Fibroblast of lung (primary cell): ENCODE measurements around the gene LIN37. TPM values are rescaled to one million over a fixed set of nuclear protein-coding genes. Genes with fewer than 3 reads are reported as not detected.

Experiments
- DNase-seq, 2 donors: peaks; one replicate each; pipeline versions ENCODE4 v3.0.0 to v3.0.0-alpha.2; 2010; ENCODE audit warnings: low read depth in 2 of 2
- H2AFZ ChIP-seq: 2 replicates; pipeline ENCODE4 v1.5.1; 2012; ENCODE audit warnings: low read length, control low read depth, inconsistent platforms
- H3K27ac ChIP-seq: 2 replicates; pipeline ENCODE4 v1.5.1; 2011; ENCODE audit warnings: low read length, control low read depth; ENCODE audit not compliant: insufficient read depth
- H3K27me3 ChIP-seq: 2 replicates; pipeline ENCODE4 v1.5.1; 2011; ENCODE audit warnings: mild to moderate bottlenecking, low read length; ENCODE audit not compliant: control insufficient read depth, insufficient read depth
- H3K36me3 ChIP-seq: 2 replicates; pipeline ENCODE4 v1.5.1; 2011; ENCODE audit warnings: low read length; ENCODE audit not compliant: control insufficient read depth, insufficient read depth
- H3K4me1 ChIP-seq: 2 replicates; pipeline ENCODE4 v1.5.1; 2011; ENCODE audit warnings: low read length; ENCODE audit not compliant: control insufficient read depth, insufficient read depth; ENCODE audit errors: extremely low read depth
- H3K4me2 ChIP-seq: 2 replicates; pipeline ENCODE4 v1.5.1; 2011; ENCODE audit warnings: low read length, control low read depth; ENCODE audit not compliant: insufficient read depth; ENCODE audit errors: extremely low read depth
- H3K4me3 ChIP-seq, 4 experiments: fragments of 200-600 bp in 1 of 4; sonication (generic) in 1 of 4; replicated peaks in 1 of 4; 2 replicates each; pipeline ENCODE4 v1.5.1; 2011 to 2016; ENCODE audit warnings: low read length in 4 of 4, low read depth in 3 of 4, mild to moderate bottlenecking in 3 of 4, control low read depth in 2 of 4, inconsistent platforms in 1 of 4, mixed read lengths in 1 of 4; ENCODE audit not compliant: insufficient read depth in 1 of 4; ENCODE audit errors: control extremely low read depth in 1 of 4
- H3K79me2 ChIP-seq: 2 replicates; pipeline ENCODE4 v1.5.1; 2012; ENCODE audit warnings: mild to moderate bottlenecking, low read length, inconsistent platforms; ENCODE audit not compliant: control insufficient read depth, insufficient read depth
- H3K9ac ChIP-seq: 2 replicates; pipeline ENCODE4 v1.5.1; 2011; ENCODE audit warnings: mild to moderate bottlenecking, low read length, control low read depth; ENCODE audit not compliant: insufficient read depth
- H3K9me3 ChIP-seq: 2 replicates; pipeline ENCODE4 v1.5.1; 2012; ENCODE audit warnings: low read depth, low read length; ENCODE audit not compliant: control insufficient read depth, insufficient read depth
- H4K20me1 ChIP-seq: 2 replicates; pipeline ENCODE4 v1.5.1; 2011; ENCODE audit warnings: low read length; ENCODE audit not compliant: control insufficient read depth, insufficient read depth; ENCODE audit errors: extremely low read depth
- EZH2 ChIP-seq: IDR thresholded peaks from 2 replicates; pipeline ENCODE4 v1.5.1; 2012; ENCODE audit warnings: low read length, control low read depth, mild to moderate bottlenecking; ENCODE audit errors: missing control alignments
- polyA plus RNA-seq, 2 donors: library from polyadenylated mRNA; depleted of rRNA in 1 of 2; stranded (reverse) in 1 of 2; unstranded in 1 of 2; fragments of >200 nt; gene quantifications; 2 replicates each; pipeline ENCODE4 v1.2.1, GENCODE V29; 2011 to 2012; ENCODE audit warnings: missing spikeins in 1 of 2
- total RNA-seq: library from RNA; depleted of rRNA; stranded (reverse); fragments of >200 nt; gene quantifications from 2 replicates; pipeline ENCODE4 v1.2.1, GENCODE V29; 2014
- TF ChIP-seq, protein P1 (sequence below), 2 donors: IDR thresholded peaks in 1 of 2; conservative IDR thresholded peaks in 1 of 2; 1 replicate in 1 of 2; 2 replicates in 1 of 2; pipeline ENCODE4 v1.5.1; 2011 to 2012; ENCODE audit warnings: low read length in 2 of 2, control low read depth in 1 of 2, inconsistent platforms in 1 of 2, low read depth in 1 of 2, mild to moderate bottlenecking in 1 of 2

Gene LIN37
- total and polyA plus RNA-seq, 2 donors (not counting 1 experiment from before 2014, with no cell fraction given) = 6.4 to 10.3 TPM

DNA sequence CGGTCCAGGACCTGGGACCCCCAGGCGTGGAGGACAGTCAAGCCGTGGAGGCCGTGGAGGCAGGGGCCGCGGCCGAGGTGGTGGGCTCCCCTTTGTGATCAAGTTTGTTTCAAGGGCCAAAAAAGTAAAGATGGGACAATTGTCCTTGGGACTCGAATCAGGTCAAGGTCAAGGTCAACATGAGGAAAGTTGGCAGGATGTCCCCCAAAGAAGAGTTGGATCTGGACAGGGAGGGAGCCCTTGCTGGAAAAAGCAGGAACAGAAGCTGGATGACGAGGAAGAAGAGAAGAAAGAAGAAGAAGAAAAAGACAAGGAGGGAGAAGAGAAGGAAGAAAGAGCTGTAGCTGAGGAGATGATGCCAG, 28.2 kb upstream of the LIN37 start:
- Histone ChIP-seq H3K9me3 (no peaks in the 10 kb centered on the region), H3K27ac (no peak overlapping the region), H3K27me3 (no peaks in the 10 kb centered on the region), H3K9ac (no peak overlapping the region), H3K4me3 (no peak overlapping the region), H3K4me2 (no peak overlapping the region), H3K4me1 (peaks cover 9% of the 10 kb centered on the region), H2AFZ (no peak overlapping the region), H4K20me1 (no peaks in the 10 kb centered on the region), H3K36me3 (peaks cover 31% of the 10 kb centered on the region), H3K79me2 (peaks cover 33% of the 10 kb centered on the region)
- no peak for DNase-seq
- TF ChIP-seq, protein P1, sequence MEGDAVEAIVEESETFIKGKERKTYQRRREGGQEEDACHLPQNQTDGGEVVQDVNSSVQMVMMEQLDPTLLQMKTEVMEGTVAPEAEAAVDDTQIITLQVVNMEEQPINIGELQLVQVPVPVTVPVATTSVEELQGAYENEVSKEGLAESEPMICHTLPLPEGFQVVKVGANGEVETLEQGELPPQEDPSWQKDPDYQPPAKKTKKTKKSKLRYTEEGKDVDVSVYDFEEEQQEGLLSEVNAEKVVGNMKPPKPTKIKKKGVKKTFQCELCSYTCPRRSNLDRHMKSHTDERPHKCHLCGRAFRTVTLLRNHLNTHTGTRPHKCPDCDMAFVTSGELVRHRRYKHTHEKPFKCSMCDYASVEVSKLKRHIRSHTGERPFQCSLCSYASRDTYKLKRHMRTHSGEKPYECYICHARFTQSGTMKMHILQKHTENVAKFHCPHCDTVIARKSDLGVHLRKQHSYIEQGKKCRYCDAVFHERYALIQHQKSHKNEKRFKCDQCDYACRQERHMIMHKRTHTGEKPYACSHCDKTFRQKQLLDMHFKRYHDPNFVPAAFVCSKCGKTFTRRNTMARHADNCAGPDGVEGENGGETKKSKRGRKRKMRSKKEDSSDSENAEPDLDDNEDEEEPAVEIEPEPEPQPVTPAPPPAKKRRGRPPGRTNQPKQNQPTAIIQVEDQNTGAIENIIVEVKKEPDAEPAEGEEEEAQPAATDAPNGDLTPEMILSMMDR (conservative IDR thresholded peaks at IDR 0.05 in 1 of 2, IDR thresholded peaks at IDR 0.05 in 1 of 2; ENCODE audit: low read depth in 1 of 2, low read length in 2 of 2) = no peak
- no peak for TF ChIP-seq EZH2

DNA sequence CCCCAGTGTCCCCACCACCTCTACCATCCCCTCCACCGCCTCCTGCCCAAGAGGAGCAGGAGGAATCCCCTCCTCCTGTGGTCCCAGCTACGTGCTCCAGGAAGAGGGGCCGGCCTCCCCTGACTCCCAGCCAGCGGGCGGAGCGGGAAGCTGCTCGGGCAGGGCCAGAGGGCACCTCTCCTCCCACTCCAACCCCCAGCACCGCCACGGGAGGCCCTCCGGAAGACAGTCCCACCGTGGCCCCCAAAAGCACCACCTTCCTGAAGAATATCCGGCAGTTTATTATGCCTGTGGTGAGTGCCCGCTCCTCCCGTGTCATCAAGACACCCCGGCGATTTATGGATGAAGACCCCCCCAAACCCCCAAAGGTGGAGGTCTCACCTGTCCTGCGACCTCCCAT, 27.7 kb upstream of the LIN37 start:
- Histone ChIP-seq H3K9me3 (no peaks in the 10 kb centered on the region), H3K27me3 (no peaks in the 10 kb centered on the region), H3K4me2 (no peak overlapping the region), H3K4me3 (no peak overlapping the region), H3K27ac (no peak overlapping the region), H3K36me3 (peaks cover 36% of the 10 kb centered on the region), H4K20me1 (no peaks in the 10 kb centered on the region), H3K9ac (no peak overlapping the region), H3K79me2 (peaks cover 33% of the 10 kb centered on the region), H3K4me1 (peaks cover 9% of the 10 kb centered on the region), H2AFZ (no peak overlapping the region)
- TF ChIP-seq, protein P1 (conservative IDR thresholded peaks at IDR 0.05 in 1 of 2, IDR thresholded peaks at IDR 0.05 in 1 of 2; ENCODE audit: low read depth in 1 of 2, low read length in 2 of 2) = no peak
- no peak for TF ChIP-seq EZH2
- no peak for DNase-seq

DNA sequence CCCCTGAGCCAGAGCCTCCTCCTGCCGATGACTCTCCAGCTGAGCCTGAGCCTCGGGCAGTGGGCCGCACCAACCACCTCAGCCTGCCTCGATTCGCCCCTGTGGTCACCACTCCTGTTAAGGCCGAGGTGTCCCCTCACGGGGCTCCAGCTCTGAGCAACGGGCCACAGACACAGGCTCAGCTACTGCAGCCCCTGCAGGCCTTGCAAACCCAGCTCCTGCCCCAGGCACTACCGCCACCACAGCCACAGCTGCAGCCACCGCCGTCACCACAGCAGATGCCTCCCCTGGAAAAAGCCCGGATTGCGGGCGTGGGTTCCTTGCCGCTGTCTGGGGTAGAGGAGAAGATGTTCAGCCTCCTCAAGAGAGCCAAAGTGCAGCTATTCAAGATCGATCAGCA, 27.0 kb upstream of the LIN37 start:
- no peak for DNase-seq
- no peak overlapping the region for H3K4me3 ChIP-seq
- no peaks in the 10 kb centered on the region for H3K9me3 ChIP-seq
- no peak overlapping the region for H3K4me2 ChIP-seq
- peaks cover 33% of the 10 kb centered on the region for H3K79me2 ChIP-seq
- H3K9ac ChIP-seq = no peak overlapping the region
- no peak overlapping the region for H3K27ac ChIP-seq
- H4K20me1 ChIP-seq = no peaks in the 10 kb centered on the region
- H2AFZ ChIP-seq = no peak overlapping the region
- TF ChIP-seq EZH2 = no peak
- TF ChIP-seq, protein P1 (conservative IDR thresholded peaks at IDR 0.05 in 1 of 2, IDR thresholded peaks at IDR 0.05 in 1 of 2; ENCODE audit: low read depth in 1 of 2, low read length in 2 of 2) = no peak
- H3K4me1 ChIP-seq = peaks cover 6% of the 10 kb centered on the region
- H3K27me3 ChIP-seq = no peaks in the 10 kb centered on the region
- peaks cover 42% of the 10 kb centered on the region for H3K36me3 ChIP-seq
